ENCODE results near the gene ANXA9.

Gene ANXA9

GRCh38 chr1:150995460-150995859, 13.4 kb downstream of the ANXA9 start:
- Histone ChIP-seq H3K9ac (ENCODE audit: insufficient read length) (no peak overlapping the region), H3K27ac (no peak overlapping the region), H3K36me3 (ENCODE audit: insufficient read depth, low read length) (no peaks in the 10 kb centered on the region), H3K9me3 (ENCODE audit: low read depth, low read length) (no peaks in the 10 kb centered on the region), H3K4me3 (no peak overlapping the region)
- TF ChIP-seq EZH2 (IDR thresholded peaks at IDR 0.05) (no peak), POLR2AphosphoS5 (IDR thresholded peaks at IDR 0.05; ENCODE audit: borderline replicate concordance, low read depth, low read length) (no peak), FOXP2 (optimal IDR thresholded peaks at IDR 0.05; ENCODE audit: control extremely low read depth, extremely low read length, insufficient read depth) (no peak)
- DNase-seq (ENCODE audit: low read depth, low spot score), result no peak

- no peak for DNase-seq (ENCODE audit: low read depth, low spot score)
- Histone ChIP-seq H3K9ac (ENCODE audit: insufficient read length) (no peak overlapping the region), H3K27ac (no peak overlapping the region), H3K36me3 (ENCODE audit: insufficient read depth, low read length) (no peaks in the 10 kb centered on the region), H3K4me3 (no peak overlapping the region), H3K9me3 (ENCODE audit: low read depth, low read length) (no peaks in the 10 kb centered on the region)
- TF ChIP-seq FOXP2 (optimal IDR thresholded peaks at IDR 0.05; ENCODE audit: control extremely low read depth, extremely low read length, insufficient read depth) (no peak), POLR2AphosphoS5 (IDR thresholded peaks at IDR 0.05; ENCODE audit: borderline replicate concordance, low read depth, low read length) (no peak), EZH2 (IDR thresholded peaks at IDR 0.05) (no peak)
Observed at GRCh38 chr1:150995896-150996295, 13.8 kb downstream of the ANXA9 start.

GRCh38 chr1:150997126-150997872, 15.2 kb downstream of the ANXA9 start:
- DNase-seq (ENCODE audit: low read depth, low spot score), result no peak
- H3K9me3 ChIP-seq (ENCODE audit: low read depth, low read length), result no peaks in the 10 kb centered on the region
- H3K27ac ChIP-seq, result no peak overlapping the region
- no peak overlapping the region for H3K9ac ChIP-seq (ENCODE audit: insufficient read length)
- no peak overlapping the region for H3K4me3 ChIP-seq
- no peaks in the 10 kb centered on the region for H3K36me3 ChIP-seq (ENCODE audit: insufficient read depth, low read length)
- no peak for TF ChIP-seq EZH2 (IDR thresholded peaks at IDR 0.05)
- TF ChIP-seq FOXP2 (optimal IDR thresholded peaks at IDR 0.05; ENCODE audit: control extremely low read depth, extremely low read length, insufficient read depth), result no peak
- TF ChIP-seq POLR2AphosphoS5 (IDR thresholded peaks at IDR 0.05; ENCODE audit: borderline replicate concordance, low read depth, low read length), result no peak

- Histone ChIP-seq H3K27ac (no peak overlapping the region), H3K4me3 (no peak overlapping the region), H3K36me3 (ENCODE audit: insufficient read depth, low read length) (no peaks in the 10 kb centered on the region), H3K9ac (ENCODE audit: insufficient read length) (no peak overlapping the region), H3K9me3 (ENCODE audit: low read depth, low read length) (no peaks in the 10 kb centered on the region)
- DNase-seq (ENCODE audit: low read depth, low spot score), result no peak
- TF ChIP-seq EZH2 (IDR thresholded peaks at IDR 0.05) (no peak), POLR2AphosphoS5 (IDR thresholded peaks at IDR 0.05; ENCODE audit: borderline replicate concordance, low read depth, low read length) (no peak), FOXP2 (optimal IDR thresholded peaks at IDR 0.05; ENCODE audit: control extremely low read depth, extremely low read length, insufficient read depth) (no peak)
Observed at GRCh38 chr1:150997949-150998348, 15.9 kb downstream of the ANXA9 start.

GRCh38 chr1:150999051-150999674, 17.1 kb downstream of the ANXA9 start:
- TF ChIP-seq FOXP2 (optimal IDR thresholded peaks at IDR 0.05; ENCODE audit: control extremely low read depth, extremely low read length, insufficient read depth) (no peak), POLR2AphosphoS5 (IDR thresholded peaks at IDR 0.05; ENCODE audit: borderline replicate concordance, low read depth, low read length) (no peak), EZH2 (IDR thresholded peaks at IDR 0.05) (no peak)
- no peak overlapping the region for H3K9ac ChIP-seq (ENCODE audit: insufficient read length)
- no peak for DNase-seq (ENCODE audit: low read depth, low spot score)
- no peak overlapping the region for H3K4me3 ChIP-seq
- H3K36me3 ChIP-seq (ENCODE audit: insufficient read depth, low read length), result no peaks in the 10 kb centered on the region
- H3K9me3 ChIP-seq (ENCODE audit: low read depth, low read length), result no peaks in the 10 kb centered on the region
- no peak overlapping the region for H3K27ac ChIP-seq

GRCh38 chr1:150999926-151000325, 17.8 kb downstream of the ANXA9 start:
- no peak overlapping the region for H3K9ac ChIP-seq (ENCODE audit: insufficient read length)
- no peak overlapping the region for H3K4me3 ChIP-seq
- H3K27ac ChIP-seq, result no peak overlapping the region
- no peaks in the 10 kb centered on the region for H3K36me3 ChIP-seq (ENCODE audit: insufficient read depth, low read length)
- no peak for DNase-seq (ENCODE audit: low read depth, low spot score)
- no peaks in the 10 kb centered on the region for H3K9me3 ChIP-seq (ENCODE audit: low read depth, low read length)
- TF ChIP-seq EZH2 (IDR thresholded peaks at IDR 0.05), result no peak

GRCh38 chr1:151000408-151000807, 18.3 kb downstream of the ANXA9 start:
- H3K9ac ChIP-seq (ENCODE audit: insufficient read length), result no peak overlapping the region
- no peaks in the 10 kb centered on the region for H3K9me3 ChIP-seq (ENCODE audit: low read depth, low read length)
- no peak overlapping the region for H3K4me3 ChIP-seq
- H3K36me3 ChIP-seq (ENCODE audit: insufficient read depth, low read length), result no peaks in the 10 kb centered on the region
- TF ChIP-seq FOXP2 (optimal IDR thresholded peaks at IDR 0.05; ENCODE audit: control extremely low read depth, extremely low read length, insufficient read depth) (no peak), EZH2 (IDR thresholded peaks at IDR 0.05) (no peak), POLR2AphosphoS5 (IDR thresholded peaks at IDR 0.05; ENCODE audit: borderline replicate concordance, low read depth, low read length) (no peak)
- H3K27ac ChIP-seq, result no peak overlapping the region
- DNase-seq (ENCODE audit: low read depth, low spot score), result no peak

- no peak for DNase-seq (ENCODE audit: low read depth, low spot score)
Observed at GRCh38 chr1:151001602-151002001, 19.5 kb downstream of the ANXA9 start.

More at GRCh38 chr1:151001602-151002001, 19.5 kb downstream of the ANXA9 start:
- Histone ChIP-seq H3K9ac (ENCODE audit: insufficient read length) (no peak overlapping the region), H3K27ac (no peak overlapping the region), H3K9me3 (ENCODE audit: low read depth, low read length) (no peaks in the 10 kb centered on the region), H3K4me3 (no peak overlapping the region), H3K36me3 (ENCODE audit: insufficient read depth, low read length) (no peaks in the 10 kb centered on the region)
- TF ChIP-seq FOXP2 (optimal IDR thresholded peaks at IDR 0.05; ENCODE audit: control extremely low read depth, extremely low read length, insufficient read depth) (no peak), EZH2 (IDR thresholded peaks at IDR 0.05) (no peak), POLR2AphosphoS5 (IDR thresholded peaks at IDR 0.05; ENCODE audit: borderline replicate concordance, low read depth, low read length) (no peak)
